WERI-Rb-1 (cell line): ENCODE data around the gene NOTUM.
A peak's percentile ranks its signal among the peaks of the same experiment; 100 is the strongest.

Source experiments
- DNase-seq: peaks from one replicate; pipeline ENCODE4 v3.0.0-alpha.2; 2020
- H3K27ac ChIP-seq: fragments of 250-450 bp; sonication (Bioruptor Pico); 2 replicates; pipeline ENCODE4 v1.5.1; 2020; ENCODE audit warnings: mild to moderate bottlenecking, moderate library complexity
- H3K27me3 ChIP-seq: fragments of 250-450 bp; sonication (Bioruptor Pico); 2 replicates; pipeline ENCODE4 v1.5.1; 2021; ENCODE audit warnings: mild to moderate bottlenecking, low read depth, moderate library complexity; ENCODE audit not compliant: insufficient read depth, severe bottlenecking
- H3K36me3 ChIP-seq: fragments of 250-450 bp; sonication (Bioruptor Pico); 2 replicates; pipeline ENCODE4 v1.5.1; 2020; ENCODE audit warnings: mild to moderate bottlenecking, moderate library complexity
- H3K4me3 ChIP-seq: 2 replicates; pipeline ENCODE4 v1.5.1; 2011; ENCODE audit warnings: low read depth, mild to moderate bottlenecking, control low read depth, low read length
- H3K9me3 ChIP-seq: fragments of 250-450 bp; sonication (Bioruptor Pico); 2 replicates; pipeline ENCODE4 v1.5.1; 2021; ENCODE audit warnings: mild to moderate bottlenecking, moderate library complexity; ENCODE audit not compliant: severe bottlenecking
- TF ChIP-seq, protein P1 (sequence below): IDR thresholded peaks from 2 replicates; pipeline ENCODE4 v1.5.1; 2011; ENCODE audit warnings: low read depth, mild to moderate bottlenecking, control low read depth, inconsistent platforms, low read length

The NOTUM gene

DNA sequence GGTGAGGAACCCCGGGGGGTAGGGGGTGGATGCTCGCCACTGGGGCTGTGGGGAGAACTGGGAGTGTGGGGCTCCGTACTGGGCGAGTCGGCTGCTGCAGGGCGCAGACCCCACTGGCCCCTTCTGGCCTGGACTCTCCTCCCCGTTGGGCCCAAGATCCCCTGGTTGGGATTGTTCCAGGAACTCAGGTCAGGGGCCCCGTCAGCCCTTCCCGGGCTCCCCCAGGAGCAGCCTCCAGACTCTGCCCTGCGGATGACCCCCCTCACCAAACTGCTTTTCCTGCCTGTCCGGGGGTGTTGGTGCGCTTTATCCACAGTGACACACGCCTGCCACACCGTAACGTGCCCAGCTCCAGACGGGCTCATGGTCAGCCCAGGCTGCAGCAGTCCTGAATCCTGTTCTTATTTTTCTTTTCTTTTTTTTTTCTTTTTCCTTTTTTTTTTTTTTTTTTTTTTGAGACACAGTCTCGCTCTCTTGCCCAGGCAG, 40.6 kb upstream of the NOTUM start:
- H3K36me3 ChIP-seq = peaks cover 10% of the 10 kb centered on the region
- H3K27ac ChIP-seq = peak overlapping the region; percentile 60
- H3K27me3 ChIP-seq = no peaks in the 10 kb centered on the region
- H3K4me3 ChIP-seq = no peak overlapping the region
- no peak for DNase-seq
- TF ChIP-seq, protein P1, sequence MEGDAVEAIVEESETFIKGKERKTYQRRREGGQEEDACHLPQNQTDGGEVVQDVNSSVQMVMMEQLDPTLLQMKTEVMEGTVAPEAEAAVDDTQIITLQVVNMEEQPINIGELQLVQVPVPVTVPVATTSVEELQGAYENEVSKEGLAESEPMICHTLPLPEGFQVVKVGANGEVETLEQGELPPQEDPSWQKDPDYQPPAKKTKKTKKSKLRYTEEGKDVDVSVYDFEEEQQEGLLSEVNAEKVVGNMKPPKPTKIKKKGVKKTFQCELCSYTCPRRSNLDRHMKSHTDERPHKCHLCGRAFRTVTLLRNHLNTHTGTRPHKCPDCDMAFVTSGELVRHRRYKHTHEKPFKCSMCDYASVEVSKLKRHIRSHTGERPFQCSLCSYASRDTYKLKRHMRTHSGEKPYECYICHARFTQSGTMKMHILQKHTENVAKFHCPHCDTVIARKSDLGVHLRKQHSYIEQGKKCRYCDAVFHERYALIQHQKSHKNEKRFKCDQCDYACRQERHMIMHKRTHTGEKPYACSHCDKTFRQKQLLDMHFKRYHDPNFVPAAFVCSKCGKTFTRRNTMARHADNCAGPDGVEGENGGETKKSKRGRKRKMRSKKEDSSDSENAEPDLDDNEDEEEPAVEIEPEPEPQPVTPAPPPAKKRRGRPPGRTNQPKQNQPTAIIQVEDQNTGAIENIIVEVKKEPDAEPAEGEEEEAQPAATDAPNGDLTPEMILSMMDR = no peak
- no peaks in the 10 kb centered on the region for H3K9me3 ChIP-seq

GRCh38 chr17:82000803-82001570, 40.0 kb upstream of the NOTUM start:
- Histone ChIP-seq H3K9me3 (no peaks in the 10 kb centered on the region), H3K27me3 (no peaks in the 10 kb centered on the region), H3K36me3 (peaks cover 14% of the 10 kb centered on the region), H3K27ac (peak overlapping the region; percentile 60), H3K4me3 (no peak overlapping the region)
- TF ChIP-seq, protein P1 = 0 out of 2 replicates have a peak, but pooled peaks have one; percentile 6
- peak; percentile 81 for DNase-seq

DNA sequence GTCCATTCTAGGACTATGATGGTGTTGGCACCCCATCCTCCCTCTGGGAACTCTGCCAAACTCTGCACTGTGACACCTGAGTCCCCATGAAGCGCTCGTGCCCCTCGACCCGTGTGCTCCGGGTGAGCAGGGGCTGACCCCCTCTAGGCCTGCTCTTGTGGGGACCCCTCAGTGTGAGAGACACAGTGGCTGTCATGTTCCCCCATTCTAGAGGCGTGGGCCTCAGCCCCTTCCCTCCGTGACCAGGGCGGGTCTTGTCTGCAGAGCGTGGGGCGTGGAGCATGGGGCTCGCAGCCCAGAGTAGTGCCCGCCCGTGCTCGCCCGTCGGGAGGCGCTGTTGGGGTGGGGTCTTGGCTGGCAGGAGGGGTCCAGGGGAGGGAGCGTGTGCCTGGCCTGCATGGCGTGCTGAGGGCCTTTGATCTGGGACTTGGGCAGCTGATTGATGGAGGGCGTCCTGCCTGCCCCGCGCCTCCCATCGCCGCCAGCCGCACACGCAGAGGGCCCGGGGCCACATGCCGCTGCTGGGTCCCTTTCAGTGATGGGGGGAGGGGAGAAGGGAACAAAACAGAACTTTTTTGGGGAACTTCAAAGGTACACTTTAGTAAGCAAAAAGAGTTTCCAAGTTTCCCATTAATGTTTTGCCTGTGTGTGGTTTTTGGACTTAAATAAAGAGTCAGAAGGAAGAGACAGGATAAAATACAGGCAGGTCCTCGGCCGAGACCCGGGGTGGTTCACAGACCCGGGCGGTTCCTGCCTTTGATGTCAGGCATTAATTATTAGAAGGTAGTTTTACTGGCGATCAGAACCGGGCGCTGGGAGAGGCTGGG, 39.2 kb upstream of the NOTUM start:
- Histone ChIP-seq H3K27ac (peak overlapping the region; percentile 60), H3K9me3 (no peaks in the 10 kb centered on the region), H3K4me3 (no peak overlapping the region), H3K27me3 (no peaks in the 10 kb centered on the region), H3K36me3 (peaks cover 14% of the 10 kb centered on the region)
- DNase-seq = no peak
- TF ChIP-seq, protein P1 = no peak

GRCh38 chr17:81999587-81999975, 38.6 kb upstream of the NOTUM start:
- no peaks in the 10 kb centered on the region for H3K9me3 ChIP-seq
- H3K36me3 ChIP-seq = peaks cover 18% of the 10 kb centered on the region
- H3K4me3 ChIP-seq = no peak overlapping the region
- TF ChIP-seq, protein P1 = no peak
- no peak for DNase-seq
- no peak overlapping the region for H3K27ac ChIP-seq
- no peaks in the 10 kb centered on the region for H3K27me3 ChIP-seq

- H3K4me3 ChIP-seq = no peak overlapping the region
- no peaks in the 10 kb centered on the region for H3K27me3 ChIP-seq
- no peaks in the 10 kb centered on the region for H3K9me3 ChIP-seq
- no peak for DNase-seq
- TF ChIP-seq, protein P1 = no peak
- peaks cover 25% of the 10 kb centered on the region for H3K36me3 ChIP-seq
- no peak overlapping the region for H3K27ac ChIP-seq
Observed at GRCh38 chr17:81998691-81999438, 37.9 kb upstream of the NOTUM start.
